Measurements from ENCODE around the gene ZNF408. TPM values are rescaled to one million over a fixed set of nuclear protein-coding genes. Genes with fewer than 3 reads are reported as not detected.
"Not testable (repeated sequence)": the region's sequence is repeated elsewhere in the genome, so short reads cannot be mapped to it uniquely, and the experiment has no call there.

Gene ZNF408
- 10 to 100 TPM; 12.9 to 15.1 TPM for total RNA-seq

DNA sequence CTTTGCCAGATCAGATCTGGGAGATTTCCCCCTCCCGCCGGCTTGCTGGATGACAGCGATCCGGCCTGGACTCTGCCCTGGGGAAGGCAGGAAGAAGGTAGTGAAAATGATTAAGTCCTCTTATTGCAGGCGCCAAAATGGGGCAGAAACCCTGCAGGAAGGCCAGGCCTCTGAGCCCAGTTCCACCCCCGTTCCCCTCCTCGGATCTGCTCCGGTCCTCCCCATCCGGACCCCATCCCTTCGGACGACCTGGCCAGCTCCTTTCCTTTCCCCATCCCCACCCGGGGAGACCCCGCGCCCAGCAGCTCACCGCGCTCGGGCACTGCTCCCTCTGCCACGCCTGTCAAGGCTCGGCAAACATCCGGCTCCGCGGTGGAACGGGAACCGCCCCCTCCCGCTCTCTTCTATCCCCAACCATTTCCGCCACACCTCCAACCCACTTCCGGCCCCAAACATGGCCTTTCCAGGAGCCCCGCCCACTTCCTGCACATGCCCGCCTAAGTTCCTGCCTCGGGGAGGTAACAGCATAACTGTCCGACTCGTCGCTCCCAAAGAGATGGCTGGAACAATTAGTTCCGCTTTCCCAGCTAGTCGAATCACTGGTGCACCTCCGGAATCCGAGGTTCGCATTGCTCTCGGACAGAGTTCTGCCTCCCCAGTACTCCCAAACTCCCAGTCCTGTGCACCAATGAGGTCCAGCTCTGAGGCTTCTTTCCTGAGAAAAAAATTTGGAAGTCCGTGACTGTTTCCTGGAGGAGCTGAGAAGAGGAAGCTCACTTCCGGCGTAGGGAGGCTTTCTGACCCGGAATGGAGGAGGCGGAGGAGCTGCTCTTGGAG, at the start of gene ZNF408, which contains the start of gene ARHGAP1:
Gene ZNF408, plus strand, starts transcription at position 791 of the 837 bp plus-strand sequence. Its CDS starts 17 bp downstream, at position 808.
Gene ARHGAP1, minus strand, starts transcription at position 379 of the 837 bp plus-strand sequence. CDS start 4,512 bp downstream, outside the sequence.
- H3K36me3 Mint-ChIP-seq = peaks cover 11% of the 10 kb centered on the region
- peaks cover 34% of the 10 kb centered on the region for H3K4me1 Mint-ChIP-seq
- H3K9me3 Mint-ChIP-seq = no peaks in the 10 kb centered on the region
- H3K27me3 Mint-ChIP-seq = no peaks in the 10 kb centered on the region
- peak; percentile 99 for DNase-seq
- H3K27ac Mint-ChIP-seq = peak within 1 kb of the TSS; percentile 99
- peak within 1 kb of the TSS; percentile 99 for H3K4me3 Mint-ChIP-seq

DNA sequence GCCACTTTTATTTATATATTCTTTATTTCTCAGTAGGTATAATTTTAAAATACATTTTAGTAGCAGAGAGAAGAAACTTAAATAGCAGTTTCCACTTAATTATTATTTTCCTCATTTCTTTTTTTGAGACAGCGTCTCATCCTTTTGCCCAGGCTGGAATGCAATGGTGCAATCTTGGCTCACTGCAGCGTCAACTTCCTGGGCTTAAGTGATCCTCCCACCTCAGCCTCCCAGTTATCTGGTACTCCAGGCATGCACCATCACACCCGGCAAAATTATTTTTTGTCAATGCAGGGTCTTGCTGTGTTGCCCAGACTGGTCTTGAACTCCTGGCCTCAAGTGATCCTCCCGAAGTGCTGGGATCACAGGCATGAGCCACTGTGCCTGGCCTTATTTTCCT, 45.2 kb upstream of the ZNF408 start:
- peaks cover 2% of the 10 kb centered on the region for H3K36me3 Mint-ChIP-seq
- H3K27ac Mint-ChIP-seq = no peak overlapping the region
- H3K9me3 Mint-ChIP-seq = no peaks in the 10 kb centered on the region
- no peak for DNase-seq
- no peaks in the 10 kb centered on the region for H3K4me1 Mint-ChIP-seq
- H3K27me3 Mint-ChIP-seq = no peaks in the 10 kb centered on the region
- no peak overlapping the region for H3K4me3 Mint-ChIP-seq

DNA sequence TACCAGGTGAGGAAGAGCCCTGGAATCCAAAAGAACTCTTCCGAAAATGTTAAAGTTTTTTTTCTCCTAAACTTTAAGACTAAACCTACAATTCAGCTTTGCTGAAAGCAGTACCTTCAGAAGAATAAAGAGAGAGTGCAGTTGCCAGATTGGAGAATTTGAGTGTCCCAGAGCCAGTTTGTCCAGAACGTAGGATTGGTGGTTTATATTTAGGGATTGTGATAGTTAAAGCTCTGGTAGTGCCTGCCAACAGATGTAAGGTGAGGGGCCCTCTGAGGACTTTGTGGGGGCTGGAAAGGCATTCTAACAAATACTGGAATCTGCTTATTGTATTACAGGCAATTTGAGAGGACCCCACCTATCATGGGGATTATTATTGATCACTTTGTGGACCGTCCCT, 43.6 kb upstream of the ZNF408 start:
- no peak for DNase-seq
- no peaks in the 10 kb centered on the region for H3K4me1 Mint-ChIP-seq
- no peaks in the 10 kb centered on the region for H3K9me3 Mint-ChIP-seq
- no peaks in the 10 kb centered on the region for H3K27me3 Mint-ChIP-seq
- H3K36me3 Mint-ChIP-seq = peaks cover 2% of the 10 kb centered on the region
- no peak overlapping the region for H3K27ac Mint-ChIP-seq
- H3K4me3 Mint-ChIP-seq = no peak overlapping the region

DNA sequence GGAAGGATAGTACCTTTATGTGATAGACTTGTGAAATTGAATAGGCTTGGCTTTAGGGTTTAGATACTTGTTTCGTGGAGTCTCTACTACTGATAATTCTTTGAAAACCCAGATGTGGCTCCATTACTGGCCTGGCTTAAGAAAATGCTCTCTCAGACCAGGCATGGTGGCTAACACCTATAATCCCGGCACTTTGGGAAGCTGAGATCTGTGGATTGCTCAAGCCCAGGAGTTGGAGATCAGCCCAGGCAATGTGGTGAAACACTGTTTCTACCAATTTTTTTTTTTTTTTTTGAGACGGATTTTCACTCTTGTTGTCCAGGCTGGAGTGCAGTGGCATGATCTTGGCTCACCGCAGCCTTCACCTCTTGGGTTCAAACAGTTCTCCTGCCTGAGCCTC, 42.6 kb upstream of the ZNF408 start:
- H3K4me1 Mint-ChIP-seq = no peaks in the 10 kb centered on the region
- H3K9me3 Mint-ChIP-seq = no peaks in the 10 kb centered on the region
- H3K4me3 Mint-ChIP-seq = no peak overlapping the region
- no peak for DNase-seq
- no peaks in the 10 kb centered on the region for H3K27me3 Mint-ChIP-seq
- no peak overlapping the region for H3K27ac Mint-ChIP-seq
- peaks cover 2% of the 10 kb centered on the region for H3K36me3 Mint-ChIP-seq

DNA sequence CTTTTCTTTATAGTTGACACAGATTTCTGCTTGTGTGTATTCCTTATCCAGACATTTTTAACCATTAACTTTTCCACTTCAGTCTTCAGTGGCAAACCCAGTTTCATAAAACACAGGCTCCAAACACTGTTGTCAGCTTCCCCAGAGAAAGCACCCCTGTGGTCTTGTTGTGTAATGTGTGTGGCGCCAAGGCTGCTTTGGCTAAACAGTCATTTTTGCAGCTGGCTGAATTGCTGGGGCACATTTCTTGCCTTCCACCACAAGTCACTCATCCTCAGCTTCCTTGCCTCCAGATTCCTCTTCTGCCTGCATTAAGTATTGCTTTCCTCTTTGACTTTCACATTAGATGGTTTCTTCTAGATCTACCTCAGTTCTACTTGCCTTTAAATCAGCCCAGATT, 40.9 kb upstream of the ZNF408 start:
- H3K27me3 Mint-ChIP-seq = no peaks in the 10 kb centered on the region
- peaks cover 2% of the 10 kb centered on the region for H3K36me3 Mint-ChIP-seq
- H3K9me3 Mint-ChIP-seq = no peaks in the 10 kb centered on the region
- H3K4me3 Mint-ChIP-seq = no peak overlapping the region
- no peak for DNase-seq
- H3K4me1 Mint-ChIP-seq = no peaks in the 10 kb centered on the region
- no peak overlapping the region for H3K27ac Mint-ChIP-seq

DNA sequence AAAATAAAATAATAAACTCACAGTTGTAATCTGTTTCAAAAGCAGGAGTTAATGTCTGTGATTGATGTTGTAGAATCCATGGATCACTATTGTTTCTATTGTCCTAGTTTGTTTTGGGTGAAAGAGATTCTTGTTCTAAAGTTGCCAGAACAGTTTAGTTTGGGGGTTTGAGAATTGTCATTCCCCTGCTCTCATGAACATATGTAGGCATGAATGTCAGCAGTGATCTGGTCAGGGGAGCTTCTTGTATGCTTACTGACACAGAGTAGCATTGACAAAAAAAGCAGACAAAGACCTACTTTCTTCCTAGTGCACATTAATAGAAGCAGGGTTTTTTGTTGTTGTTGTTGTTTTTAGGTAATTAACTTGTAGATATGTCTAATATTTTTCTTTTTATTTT, 39.0 kb upstream of the ZNF408 start:
- peaks cover 7% of the 10 kb centered on the region for H3K36me3 Mint-ChIP-seq

DNA sequence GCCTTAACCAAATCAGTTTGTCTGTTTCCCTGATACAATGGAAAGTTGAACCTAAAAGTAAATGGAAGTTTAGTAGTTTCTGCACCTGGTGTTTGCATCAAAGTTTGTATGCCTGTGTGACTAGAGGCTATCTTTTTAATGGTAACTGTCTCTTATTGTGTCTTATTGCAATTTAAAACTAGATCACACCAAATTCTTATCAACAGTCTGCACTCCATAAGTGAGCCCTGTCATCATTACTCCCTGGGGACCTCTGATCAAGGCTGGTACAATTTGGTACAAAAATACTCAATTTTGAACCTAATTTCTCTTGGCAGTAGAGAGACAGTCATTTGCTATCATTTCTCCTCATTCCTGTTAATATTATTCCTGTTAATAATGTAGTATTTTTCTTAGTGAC, 38.5 kb upstream of the ZNF408 start:
- Mint-ChIP-seq H3K36me3 (peaks cover 7% of the 10 kb centered on the region), H3K27me3 (no peaks in the 10 kb centered on the region), H3K27ac (no peak overlapping the region), H3K9me3 (no peaks in the 10 kb centered on the region), H3K4me1 (no peaks in the 10 kb centered on the region), H3K4me3 (no peak overlapping the region)
- no peak for DNase-seq

More for the DNA sequence above, 39.0 kb upstream of the ZNF408 start:
- no peak for DNase-seq
- H3K27ac Mint-ChIP-seq = no peak overlapping the region
- H3K9me3 Mint-ChIP-seq = no peaks in the 10 kb centered on the region
- H3K27me3 Mint-ChIP-seq = no peaks in the 10 kb centered on the region
- H3K4me1 Mint-ChIP-seq = no peaks in the 10 kb centered on the region
- H3K4me3 Mint-ChIP-seq = no peak overlapping the region

DNA sequence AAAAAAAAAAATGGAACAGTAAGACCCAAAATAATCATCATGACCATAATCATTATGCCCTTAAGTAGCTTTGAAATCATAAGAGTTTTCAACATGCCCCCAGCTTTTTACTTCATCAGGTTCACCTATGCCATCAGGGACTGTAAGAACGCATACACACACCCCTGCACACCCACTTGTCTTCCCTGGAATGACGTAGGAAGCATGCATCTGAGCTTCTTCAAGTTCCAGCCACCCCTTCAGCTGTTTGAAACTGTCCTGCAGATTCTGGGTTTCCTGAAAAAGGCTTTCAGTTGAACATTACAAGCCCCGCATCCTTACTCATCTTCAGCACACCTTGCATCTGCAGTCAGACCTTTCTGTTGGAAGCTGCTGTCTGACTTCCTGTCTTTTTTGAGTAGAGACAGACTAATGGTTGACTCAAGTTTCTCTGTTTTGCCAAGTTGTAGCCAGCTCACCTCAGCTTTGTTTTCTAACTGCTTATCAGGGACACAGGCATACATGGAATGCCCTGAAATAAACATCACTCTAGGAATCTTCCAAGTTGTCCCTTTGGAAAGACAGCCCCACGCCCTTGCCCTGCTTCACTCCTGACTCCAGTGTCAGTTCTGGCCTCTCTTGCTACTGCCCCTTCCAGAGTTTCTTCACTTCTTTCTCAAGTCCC, 37.4 kb upstream of the ZNF408 start:
- Mint-ChIP-seq H3K36me3 (peaks cover 5% of the 10 kb centered on the region), H3K4me3 (no peak overlapping the region), H3K27me3 (no peaks in the 10 kb centered on the region), H3K4me1 (no peaks in the 10 kb centered on the region), H3K9me3 (no peaks in the 10 kb centered on the region), H3K27ac (no peak overlapping the region)
- DNase-seq = no peak

DNA sequence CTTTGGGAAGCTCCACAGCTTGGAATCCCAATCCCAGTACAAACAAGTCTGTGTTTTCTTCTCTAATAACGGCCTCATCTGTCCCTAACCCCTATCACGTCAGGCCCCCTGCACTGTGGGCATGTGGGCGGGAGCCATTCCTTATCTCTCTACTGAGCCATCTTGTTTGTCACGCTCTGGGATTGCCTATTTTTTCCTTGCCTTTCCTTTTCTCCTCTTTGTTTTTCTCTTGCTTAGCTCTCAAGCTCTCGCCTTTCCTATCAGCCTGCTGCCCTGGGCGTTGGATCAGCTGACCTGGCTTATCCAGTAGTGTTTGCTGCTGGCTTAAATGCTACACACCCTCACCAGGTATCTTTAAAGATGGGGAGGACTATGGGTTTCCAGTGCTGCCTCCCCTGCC, 36.2 kb upstream of the ZNF408 start:
- Mint-ChIP-seq H3K27ac (no peak overlapping the region), H3K27me3 (no peaks in the 10 kb centered on the region), H3K9me3 (no peaks in the 10 kb centered on the region), H3K36me3 (peaks cover 12% of the 10 kb centered on the region), H3K4me1 (peaks cover 7% of the 10 kb centered on the region), H3K4me3 (no peak overlapping the region)
- no peak for DNase-seq

DNA sequence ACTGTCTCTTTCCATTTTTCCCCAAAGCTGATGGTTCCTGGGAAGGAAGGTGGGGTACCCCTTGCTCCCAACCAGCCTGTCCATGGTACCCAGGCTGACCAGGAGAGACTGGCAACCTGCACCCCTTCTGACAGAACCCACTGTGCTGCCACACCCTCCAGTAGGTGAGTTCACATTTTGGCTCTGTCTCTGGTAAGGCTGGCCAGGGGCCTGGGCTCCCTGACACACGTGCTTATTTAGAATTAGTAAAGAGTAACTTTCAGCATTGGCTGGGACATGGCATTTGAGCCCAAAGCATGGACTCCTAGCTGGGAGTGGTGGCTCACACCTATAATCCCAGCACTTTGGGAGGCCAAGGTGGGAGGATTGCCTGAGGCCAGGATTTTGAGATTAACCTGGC, 35.5 kb upstream of the ZNF408 start:
- H3K4me1 Mint-ChIP-seq = peaks cover 13% of the 10 kb centered on the region
- H3K27me3 Mint-ChIP-seq = no peaks in the 10 kb centered on the region
- H3K9me3 Mint-ChIP-seq = no peaks in the 10 kb centered on the region
- DNase-seq = no peak
- peaks cover 17% of the 10 kb centered on the region for H3K36me3 Mint-ChIP-seq
- no peak overlapping the region for H3K4me3 Mint-ChIP-seq
- no peak overlapping the region for H3K27ac Mint-ChIP-seq

DNA sequence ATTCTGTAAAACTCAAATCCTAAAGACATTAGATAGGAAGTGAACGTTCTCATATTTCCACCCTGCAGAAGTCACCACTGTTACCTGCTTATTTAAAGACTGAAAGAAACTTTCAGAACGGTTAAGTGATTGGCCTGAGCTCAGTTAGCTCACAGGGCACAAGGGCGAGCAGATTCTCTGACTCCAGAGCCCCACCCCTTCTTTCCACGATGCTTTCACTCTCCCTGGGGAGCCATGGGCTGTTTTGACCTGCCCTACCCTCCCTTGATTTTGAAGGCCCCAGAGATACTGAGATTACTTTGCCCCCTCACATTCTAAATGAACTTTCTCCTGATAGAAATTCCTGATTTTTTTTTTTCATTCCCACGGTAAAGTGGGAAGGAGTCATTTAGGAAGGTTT, 34.3 kb upstream of the ZNF408 start:
- no peak for DNase-seq
- H3K9me3 Mint-ChIP-seq = no peaks in the 10 kb centered on the region
- no peaks in the 10 kb centered on the region for H3K27me3 Mint-ChIP-seq
- H3K27ac Mint-ChIP-seq = no peak overlapping the region
- H3K4me3 Mint-ChIP-seq = no peak overlapping the region
- peaks cover 23% of the 10 kb centered on the region for H3K4me1 Mint-ChIP-seq
- H3K36me3 Mint-ChIP-seq = peaks cover 17% of the 10 kb centered on the region

DNA sequence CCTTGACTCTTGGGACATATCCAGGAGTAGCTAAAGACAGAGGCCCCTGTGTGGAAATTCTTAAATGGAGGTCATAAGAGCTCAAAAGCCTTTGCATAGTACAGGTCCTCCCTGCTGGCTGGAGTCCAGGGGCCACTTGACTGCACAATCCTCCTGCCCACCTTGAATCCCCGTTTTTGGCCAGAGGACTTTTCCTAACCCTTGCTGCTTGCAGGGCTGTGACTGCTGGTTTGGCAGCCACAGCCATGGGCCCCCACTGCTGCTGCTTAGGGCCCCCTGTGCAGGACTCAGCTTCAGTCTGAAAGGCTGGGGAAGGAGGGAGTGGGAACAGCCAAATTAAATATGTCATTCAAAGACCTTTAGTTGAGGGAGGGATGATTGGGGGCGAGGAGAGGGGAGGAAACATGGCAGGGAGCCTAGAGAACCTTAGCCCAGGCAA, 33.8 kb upstream of the ZNF408 start:
- Mint-ChIP-seq H3K4me1 (peaks cover 28% of the 10 kb centered on the region), H3K27me3 (no peaks in the 10 kb centered on the region), H3K27ac (no peak overlapping the region), H3K36me3 (peaks cover 20% of the 10 kb centered on the region), H3K9me3 (no peaks in the 10 kb centered on the region), H3K4me3 (no peak overlapping the region)
- no peak for DNase-seq

DNA sequence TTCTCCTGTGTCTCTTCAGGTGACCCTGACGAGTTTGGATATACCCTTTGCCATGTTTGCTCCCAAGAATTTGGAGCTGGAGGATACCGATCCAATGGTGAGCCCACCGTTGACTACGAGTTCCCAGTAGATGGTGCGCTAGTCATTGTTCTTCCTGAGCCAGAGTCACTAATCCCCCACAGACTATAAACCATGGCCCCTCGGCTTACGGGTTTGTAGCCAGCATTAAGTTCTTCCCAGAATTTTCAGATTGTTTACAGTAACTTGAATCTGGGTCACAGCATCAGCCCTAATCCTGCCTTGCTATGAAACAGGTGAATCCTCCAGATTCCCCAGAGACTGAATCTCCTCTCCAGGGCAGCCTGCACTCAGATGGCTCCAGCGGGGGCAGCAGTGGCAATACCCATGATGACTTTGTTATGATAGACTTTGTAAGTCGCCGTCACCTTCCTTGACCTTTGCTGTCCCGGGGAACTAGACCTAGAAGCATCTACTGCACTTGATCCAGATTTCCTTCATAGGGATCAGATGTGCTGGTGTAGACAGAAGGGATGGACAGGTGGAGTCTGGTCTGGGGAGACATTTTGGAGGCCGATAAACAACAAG, 32.2 kb upstream of the ZNF408 start:
- DNase-seq = no peak
- Mint-ChIP-seq H3K4me1 (peaks cover 39% of the 10 kb centered on the region), H3K9me3 (no peaks in the 10 kb centered on the region), H3K4me3 (no peak overlapping the region), H3K27ac (no peak overlapping the region), H3K27me3 (no peaks in the 10 kb centered on the region), H3K36me3 (peaks cover 27% of the 10 kb centered on the region)

DNA sequence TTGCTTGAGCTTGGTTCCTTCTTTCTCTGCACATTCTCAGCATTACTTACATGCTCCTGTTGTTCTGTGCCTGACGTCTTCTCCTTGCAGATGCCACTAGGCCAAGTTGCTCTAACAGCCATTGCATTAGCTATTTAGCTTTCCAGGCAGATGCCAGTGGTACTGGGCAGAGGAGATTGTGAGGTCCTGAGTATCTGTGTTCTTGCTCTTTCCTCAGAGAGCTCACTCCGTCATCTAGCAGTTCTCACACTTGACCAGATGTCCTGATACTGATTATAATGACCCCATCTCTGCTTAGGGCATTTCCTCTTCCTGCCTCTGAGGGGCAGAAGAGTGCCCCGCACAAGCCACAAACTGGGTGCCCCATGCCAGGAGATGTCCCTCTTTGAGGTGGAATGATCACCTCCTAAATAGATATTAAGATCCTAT, 31.1 kb upstream of the ZNF408 start:
- Mint-ChIP-seq H3K4me1 (peaks cover 50% of the 10 kb centered on the region), H3K27ac (peak overlapping the region; percentile 68), H3K36me3 (peaks cover 27% of the 10 kb centered on the region), H3K27me3 (no peaks in the 10 kb centered on the region), H3K4me3 (no peak overlapping the region), H3K9me3 (no peaks in the 10 kb centered on the region)
- DNase-seq = no peak

DNA sequence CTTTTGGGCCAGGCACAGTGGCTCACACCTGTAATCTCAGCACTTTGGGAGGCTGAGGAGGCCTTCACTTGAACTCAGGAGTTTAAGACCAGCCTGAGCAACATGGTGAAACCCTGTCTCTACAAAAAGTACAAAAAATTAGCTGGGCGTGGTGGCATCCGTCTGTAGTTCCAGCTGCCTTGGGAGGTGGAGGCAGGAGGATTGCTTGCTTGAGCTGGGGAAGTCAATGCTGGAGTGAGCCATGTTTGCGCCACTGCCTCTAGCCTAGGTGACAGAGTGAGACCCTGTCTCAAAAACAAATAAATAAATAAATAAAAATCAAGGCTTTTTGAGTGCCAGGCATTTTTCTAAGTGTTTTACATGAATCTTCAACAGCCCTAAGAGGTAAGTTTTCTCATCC, 30.3 kb upstream of the ZNF408 start:
- Mint-ChIP-seq H3K27ac (peak overlapping the region; percentile 89), H3K36me3 (peaks cover 25% of the 10 kb centered on the region), H3K4me1 (peaks cover 56% of the 10 kb centered on the region)
- H3K4me3 Mint-ChIP-seq, DNase-seq, H3K9me3 Mint-ChIP-seq, H3K27me3 Mint-ChIP-seq: not testable (repeated sequence)
